Measurements from ENCODE around the gene WDR47.
A peak's percentile ranks its signal among the peaks of the same experiment; 100 is the strongest.
"Not testable (repeated sequence)": the region's sequence is repeated elsewhere in the genome, so short reads cannot be mapped to it uniquely, and the experiment has no call there.

Gene WDR47

GRCh38 chr1:109059026-109059425 is 17.1 kb upstream of the WDR47 start:
- DNase-seq (ENCODE audit: low read depth, low spot score): no peak

GRCh38 chr1:109056064-109056463 is 14.2 kb upstream of the WDR47 start:
- no peak for DNase-seq (ENCODE audit: low read depth, low spot score)
- no peak overlapping the region for H3K4me3 ChIP-seq (ENCODE audit: low read length)

More at GRCh38 chr1:109059026-109059425, 17.1 kb upstream of the WDR47 start:
- no peak overlapping the region for H3K4me3 ChIP-seq (ENCODE audit: low read length)

GRCh38 chr1:109052145-109052544 is 10.2 kb upstream of the WDR47 start:
- not testable (repeated sequence) for H3K4me3 ChIP-seq (ENCODE audit: low read length); DNase-seq (ENCODE audit: low read depth, low spot score)

DNA sequence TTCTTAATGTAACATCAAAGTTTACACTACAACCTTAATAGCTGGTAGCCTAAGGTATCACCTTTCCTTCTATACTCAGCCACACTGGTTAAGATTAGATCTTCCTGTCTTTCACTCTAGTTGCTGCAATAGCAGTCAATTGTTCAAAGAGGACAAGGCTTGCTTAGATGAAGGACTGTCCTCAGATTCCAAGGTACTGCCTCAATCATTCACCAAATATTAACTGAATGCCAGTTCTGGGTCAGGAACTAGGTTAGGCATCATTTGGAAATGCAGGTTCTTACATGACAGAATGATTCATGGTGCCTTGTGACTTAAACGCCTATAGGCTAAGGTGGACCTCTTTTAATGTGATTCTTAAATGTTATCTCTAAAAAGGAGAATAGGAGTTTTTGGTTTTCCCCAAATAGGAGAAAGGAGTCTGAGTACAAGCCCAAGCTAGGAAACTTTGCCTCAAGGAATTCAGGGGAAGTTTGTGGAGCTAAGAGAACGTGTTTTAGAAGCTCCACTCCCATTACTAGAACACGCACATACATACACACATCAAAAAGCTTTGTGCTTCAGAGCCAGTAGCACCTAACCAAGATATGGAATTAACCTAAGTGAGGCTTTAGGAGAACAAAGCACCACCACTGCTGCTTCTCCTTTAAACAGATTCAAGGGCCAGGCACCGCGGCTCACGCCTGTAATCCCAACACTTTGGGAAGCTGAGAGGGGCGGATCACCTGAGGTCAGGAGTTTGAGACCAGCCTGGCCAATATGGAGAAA is 8.5 kb upstream of the WDR47 start:
- no peak for DNase-seq (ENCODE audit: low read depth, low spot score)
- H3K4me3 ChIP-seq (ENCODE audit: low read length): no peak overlapping the region

DNA sequence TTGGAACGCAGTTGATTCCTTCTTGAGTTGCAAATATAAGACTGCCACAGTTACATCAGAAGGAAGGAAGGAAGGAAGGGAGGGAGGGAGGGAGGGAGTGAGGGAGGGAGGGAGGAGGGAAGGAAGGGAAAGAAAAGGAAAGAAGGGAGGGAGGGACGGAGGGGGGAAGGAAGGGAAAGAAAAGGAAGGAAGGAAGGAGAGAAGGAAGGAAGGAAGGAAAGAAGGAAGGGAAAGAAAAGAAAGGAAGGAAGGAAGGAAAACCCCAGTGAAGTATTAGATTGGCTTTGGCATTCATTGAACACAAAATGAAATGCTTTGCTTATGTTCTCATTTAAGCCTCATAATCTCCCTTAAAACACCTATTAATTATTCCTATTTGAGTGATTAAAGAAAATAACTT is 6.4 kb upstream of the WDR47 start:
- H3K4me3 ChIP-seq (ENCODE audit: low read length): no peak overlapping the region
- DNase-seq (ENCODE audit: low read depth, low spot score): no peak

DNA sequence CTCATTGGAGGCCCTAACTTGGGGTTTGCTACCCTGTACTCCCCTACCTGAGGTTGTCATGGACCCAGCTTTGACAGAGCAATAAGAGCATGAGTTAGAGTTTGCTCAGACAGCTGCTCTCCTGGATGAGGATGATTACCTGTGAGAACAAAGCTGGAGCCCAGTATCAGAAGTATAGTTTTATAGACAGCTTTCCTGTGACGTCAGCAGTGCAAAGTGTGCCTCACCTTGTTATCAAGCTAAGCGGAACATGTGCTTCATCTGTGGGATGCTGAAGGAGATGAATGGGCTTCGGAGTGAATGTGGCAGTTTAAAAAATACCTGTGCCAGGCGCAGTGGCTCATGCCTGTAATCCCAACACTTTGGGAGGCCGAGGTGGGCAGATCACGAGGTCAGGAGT is 5.4 kb upstream of the WDR47 start:
- no peak overlapping the region for H3K4me3 ChIP-seq (ENCODE audit: low read length)
- DNase-seq (ENCODE audit: low read depth, low spot score): no peak

DNA sequence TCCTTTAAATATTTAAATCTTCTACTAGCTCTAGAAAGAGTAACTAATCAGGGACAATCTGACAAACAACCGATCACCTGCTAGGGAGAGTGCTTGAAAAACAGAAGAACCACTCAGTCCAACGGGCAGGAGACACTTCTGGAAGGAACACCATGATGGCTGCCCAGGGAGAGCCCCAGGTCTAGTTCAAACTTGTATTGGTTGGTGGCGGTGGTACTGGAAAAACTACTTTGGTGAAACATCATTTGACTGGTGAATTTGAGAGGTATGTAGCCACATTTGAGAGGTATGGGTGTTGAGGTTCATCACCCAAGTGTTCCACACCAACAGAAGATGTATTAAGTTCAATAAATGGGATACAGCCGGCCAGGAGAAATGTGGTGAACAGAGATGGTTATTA is 4.8 kb upstream of the WDR47 start:
- no peak overlapping the region for H3K4me3 ChIP-seq (ENCODE audit: low read length)
- DNase-seq (ENCODE audit: low read depth, low spot score): no peak

DNA sequence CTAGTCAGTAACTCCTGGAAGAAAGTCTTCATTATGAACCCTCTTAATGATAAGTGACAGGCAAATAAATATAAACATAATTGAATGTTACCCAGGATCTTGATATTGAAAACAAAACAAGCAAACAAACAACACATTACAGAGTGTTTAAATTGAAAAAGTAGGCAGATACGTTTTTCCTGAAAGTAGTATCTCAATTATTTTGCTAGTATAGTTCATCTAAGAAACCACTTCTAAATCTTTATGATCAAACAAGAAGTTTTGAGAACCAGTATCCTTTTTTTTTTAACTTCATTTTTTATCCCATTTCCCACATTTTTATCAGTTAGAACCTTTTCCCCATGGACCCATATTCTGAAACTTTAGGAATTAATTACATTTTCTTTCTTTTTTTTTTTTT is 3.7 kb upstream of the WDR47 start:
- no peak for DNase-seq (ENCODE audit: low read depth, low spot score)
- no peak overlapping the region for H3K4me3 ChIP-seq (ENCODE audit: low read length)

GRCh38 chr1:109040989-109041620 is 797 bp downstream of the WDR47 start:
- H3K4me3 ChIP-seq (ENCODE audit: low read length): peak overlapping the region; percentile 85
- DNase-seq (ENCODE audit: low read depth, low spot score): no peak

- peak overlapping the region; percentile 85 for H3K4me3 ChIP-seq (ENCODE audit: low read length)
- no peak for DNase-seq (ENCODE audit: low read depth, low spot score)
Observed at GRCh38 chr1:109040627-109040988, 1.3 kb downstream of the WDR47 start.

- no peak for DNase-seq (ENCODE audit: low read depth, low spot score)
- H3K4me3 ChIP-seq (ENCODE audit: low read length): no peak overlapping the region
Observed at GRCh38 chr1:109034382-109034781, 7.5 kb downstream of the WDR47 start.

- DNase-seq (ENCODE audit: low read depth, low spot score); H3K4me3 ChIP-seq (ENCODE audit: low read length): not testable (repeated sequence)
Observed at GRCh38 chr1:109029493-109029892, 12.4 kb downstream of the WDR47 start.

GRCh38 chr1:109027841-109028240 is 14.1 kb downstream of the WDR47 start:
- no peak for DNase-seq (ENCODE audit: low read depth, low spot score)

DNA sequence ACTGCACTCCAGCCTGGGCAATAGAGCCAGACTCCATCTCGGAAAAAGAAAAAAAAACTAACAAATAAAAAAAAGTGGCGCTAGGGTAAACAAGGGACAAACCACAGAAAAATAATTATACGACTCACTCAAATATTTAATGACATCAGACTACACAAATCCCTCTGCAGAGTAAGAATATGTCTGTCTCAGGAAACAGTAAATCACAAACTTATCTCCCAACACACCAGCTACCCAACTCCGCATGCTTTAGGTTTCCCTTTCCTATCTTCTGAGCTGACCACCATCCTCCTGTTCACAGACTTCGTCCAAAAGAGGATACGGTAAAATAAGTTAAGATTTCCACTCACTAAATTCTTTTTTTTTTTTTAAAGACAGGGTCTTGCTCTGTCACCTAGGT is 16.2 kb downstream of the WDR47 start:
- H3K4me3 ChIP-seq (ENCODE audit: low read length): no peak overlapping the region
- DNase-seq (ENCODE audit: low read depth, low spot score): no peak

More at GRCh38 chr1:109027841-109028240, 14.1 kb downstream of the WDR47 start:
- no peak overlapping the region for H3K4me3 ChIP-seq (ENCODE audit: low read length)

GRCh38 chr1:109024646-109025045 is 17.3 kb downstream of the WDR47 start:
- no peak overlapping the region for H3K4me3 ChIP-seq (ENCODE audit: low read length)
- no peak for DNase-seq (ENCODE audit: low read depth, low spot score)

DNA sequence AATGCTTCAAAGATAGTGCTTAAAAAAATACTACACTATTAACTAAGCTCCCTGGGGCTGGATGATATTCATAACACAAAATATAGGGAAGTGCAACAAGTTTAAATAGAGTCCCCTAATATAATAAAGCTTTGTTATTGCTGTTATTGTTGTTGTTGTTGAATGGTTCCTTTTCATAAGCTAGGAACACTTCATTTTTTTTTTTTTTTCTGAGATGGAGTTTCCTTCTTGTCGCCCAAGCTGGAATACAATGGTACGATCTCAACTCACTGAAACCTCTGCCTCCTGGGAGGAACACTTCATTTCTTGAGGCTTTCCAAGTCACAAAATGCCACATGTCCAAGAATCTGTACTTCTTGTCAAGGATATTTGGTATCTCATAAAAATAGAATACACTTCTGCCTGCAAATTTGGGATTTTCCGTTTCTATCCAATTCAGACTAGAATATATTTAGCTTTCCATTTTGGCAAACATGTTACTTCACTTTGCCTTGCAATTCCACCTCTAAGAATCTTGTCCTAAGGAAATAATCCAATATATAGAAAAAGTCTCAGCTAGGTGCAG is 21.1 kb downstream of the WDR47 start:
- DNase-seq (ENCODE audit: low read depth, low spot score): no peak
- no peak overlapping the region for H3K4me3 ChIP-seq (ENCODE audit: low read length)

DNA sequence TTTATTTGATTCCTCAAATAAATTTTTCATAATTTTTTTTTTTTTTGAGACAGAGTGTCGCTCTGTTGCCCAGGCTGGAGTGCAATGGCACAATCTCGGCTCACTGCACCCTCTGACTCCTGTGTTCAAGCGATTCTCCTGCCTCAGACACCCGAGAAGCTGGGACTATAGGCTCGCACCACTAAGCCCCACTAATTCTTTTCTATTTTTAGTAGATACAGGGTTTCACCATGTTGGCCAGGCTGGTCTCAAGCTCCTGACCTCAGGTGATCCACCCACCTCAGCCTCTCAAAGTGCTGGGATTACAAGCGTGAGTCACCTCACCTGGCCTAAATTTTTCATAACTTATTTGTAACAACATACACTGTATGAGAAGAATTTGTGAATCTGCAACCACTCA is 24.2 kb downstream of the WDR47 start:
- H3K4me3 ChIP-seq (ENCODE audit: low read length): not testable (repeated sequence)

DNA sequence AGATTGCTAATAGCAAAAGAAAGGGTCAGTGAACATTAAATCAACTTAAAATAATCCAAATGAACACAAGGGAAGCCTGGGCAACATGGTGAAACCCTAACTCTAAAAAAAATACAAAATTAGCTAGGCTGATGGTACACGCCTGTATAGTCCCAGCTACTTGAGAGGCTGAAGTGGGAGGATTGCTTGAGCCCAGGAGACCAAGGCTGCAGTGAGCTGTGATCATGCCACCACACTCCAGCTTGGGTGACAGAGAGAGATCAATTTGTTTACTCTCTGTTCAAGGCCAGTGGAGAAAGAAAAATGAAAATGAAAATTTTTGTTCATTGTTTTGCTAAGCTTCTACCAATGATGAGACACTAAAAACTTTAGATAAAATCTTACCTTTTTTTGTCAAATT is 24.8 kb downstream of the WDR47 start:
- no peak overlapping the region for H3K4me3 ChIP-seq (ENCODE audit: low read length)
- no peak for DNase-seq (ENCODE audit: low read depth, low spot score)

More for the DNA sequence above, 24.2 kb downstream of the WDR47 start:
- not testable (repeated sequence) for DNase-seq (ENCODE audit: low read depth, low spot score)

DNA sequence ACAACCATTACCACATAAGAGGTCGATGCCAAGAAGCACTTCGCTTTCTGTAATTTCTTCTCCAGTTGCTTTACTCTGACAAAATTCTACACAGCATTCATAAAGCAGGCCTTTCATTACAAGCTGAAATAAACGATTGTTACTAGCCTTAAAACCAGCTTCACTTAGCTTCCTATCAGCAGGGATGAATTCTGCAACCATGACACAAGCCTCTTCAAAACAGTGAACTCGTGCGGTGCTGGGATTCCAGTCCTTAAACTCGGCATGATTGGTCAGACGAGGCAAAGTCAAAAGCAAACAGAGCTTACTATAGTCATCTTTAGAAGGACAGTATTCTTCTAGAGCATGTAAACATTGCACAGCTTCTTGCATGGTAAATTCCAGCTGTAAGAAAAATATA is 30.6 kb downstream of the WDR47 start:
- H3K4me3 ChIP-seq (ENCODE audit: low read length): no peak overlapping the region
- no peak for DNase-seq (ENCODE audit: low read depth, low spot score)

- not testable (repeated sequence) for DNase-seq (ENCODE audit: low read depth, low spot score); H3K4me3 ChIP-seq (ENCODE audit: low read length)
Observed at GRCh38 chr1:108996622-108997021, 45.3 kb downstream of the WDR47 start.

Data from Jurkat, Clone E6-1 (cell line).